Islet of Langerhans (tissue), 1 donor: Measurements from ENCODE around the gene SIX6.
"Not testable (repeated sequence)": the region's sequence is repeated elsewhere in the genome, so short reads cannot be mapped to it uniquely, and the experiment has no call there.

Experiments used
- FAIRE-seq: peaks from one replicate; lab custom pipeline; 2011; peaks lifted over from hg19 to GRCh38; lab: Jason Lieb, UNC

SIX6 gene

DNA sequence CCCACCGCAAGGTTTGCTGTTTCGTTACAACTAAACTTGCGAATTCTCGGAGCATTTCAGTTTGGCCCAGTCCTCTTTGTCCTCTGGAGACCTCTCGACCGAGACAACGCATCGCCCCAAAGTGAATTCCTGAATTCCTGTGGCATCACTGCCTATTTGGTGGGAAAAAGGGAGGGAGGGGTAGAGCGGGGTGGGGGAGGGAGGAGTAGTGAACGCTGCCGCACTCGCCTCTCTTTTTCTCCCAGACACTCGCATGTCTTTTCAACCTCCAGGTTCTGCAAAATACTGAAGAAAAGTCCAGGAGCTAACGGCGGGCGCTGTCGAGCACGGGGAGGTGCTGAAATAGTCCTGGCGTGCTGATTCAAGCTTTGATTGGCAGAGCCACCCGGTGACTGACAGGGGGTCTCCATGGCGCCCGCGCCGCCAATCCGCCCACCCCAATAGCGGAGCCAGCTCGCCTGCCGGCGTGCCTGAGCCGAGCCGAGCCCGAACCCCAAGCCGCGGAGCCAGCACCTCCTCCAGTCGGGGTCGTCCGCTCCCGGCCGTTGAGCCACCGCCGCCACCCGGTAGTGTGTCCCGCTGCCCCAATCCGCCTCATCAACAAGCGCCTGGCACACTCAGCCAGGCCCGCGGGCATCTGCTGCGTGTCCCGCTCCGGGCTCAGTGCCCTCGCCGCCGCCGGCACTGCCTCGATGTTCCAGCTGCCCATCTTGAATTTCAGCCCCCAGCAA is at the start of gene SIX6:
TSS of gene SIX6 (plus strand) at position 440 of the 731 bp plus-strand sequence. CDS start at position 693, 253 bp downstream.
- no peak for FAIRE-seq

DNA sequence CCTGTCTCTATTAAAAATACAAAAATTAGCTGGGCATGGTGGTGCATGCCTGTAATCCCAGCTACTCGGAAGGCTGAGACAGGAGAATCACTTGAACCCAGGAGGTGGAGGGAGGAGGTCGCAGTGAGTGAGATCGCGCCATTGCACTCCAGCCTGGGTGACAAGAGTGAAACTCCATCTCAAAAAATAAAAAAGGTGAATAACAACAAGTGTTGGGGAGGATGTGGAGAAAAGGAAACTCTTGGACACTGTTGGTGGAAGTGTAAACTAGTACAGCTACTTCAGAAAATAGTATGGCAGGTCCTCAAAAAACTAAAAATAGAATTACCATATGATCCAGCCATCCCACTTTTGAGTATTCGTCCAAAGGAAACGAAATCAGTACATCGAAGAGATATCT is 28.7 kb upstream of the SIX6 start:
- FAIRE-seq = not testable (repeated sequence)

DNA sequence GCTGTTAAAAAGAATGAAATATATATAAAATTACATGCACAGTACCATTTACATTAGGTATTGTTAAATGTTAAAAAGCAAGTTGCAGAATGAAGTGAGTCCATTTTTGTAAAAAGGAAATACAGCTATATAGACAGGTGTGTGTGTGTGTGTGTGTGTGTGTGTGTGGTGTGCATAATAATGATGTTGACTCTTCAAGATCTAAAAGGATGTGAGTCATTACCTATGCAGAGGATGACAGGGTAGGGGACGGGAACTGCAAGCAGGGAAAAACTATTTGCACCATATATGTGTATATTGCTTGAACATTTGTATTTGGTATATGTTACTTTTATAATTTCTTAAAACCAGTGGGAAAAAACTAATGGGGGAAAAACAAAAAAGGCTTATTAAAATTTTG is 26.2 kb upstream of the SIX6 start:
- no peak for FAIRE-seq

DNA sequence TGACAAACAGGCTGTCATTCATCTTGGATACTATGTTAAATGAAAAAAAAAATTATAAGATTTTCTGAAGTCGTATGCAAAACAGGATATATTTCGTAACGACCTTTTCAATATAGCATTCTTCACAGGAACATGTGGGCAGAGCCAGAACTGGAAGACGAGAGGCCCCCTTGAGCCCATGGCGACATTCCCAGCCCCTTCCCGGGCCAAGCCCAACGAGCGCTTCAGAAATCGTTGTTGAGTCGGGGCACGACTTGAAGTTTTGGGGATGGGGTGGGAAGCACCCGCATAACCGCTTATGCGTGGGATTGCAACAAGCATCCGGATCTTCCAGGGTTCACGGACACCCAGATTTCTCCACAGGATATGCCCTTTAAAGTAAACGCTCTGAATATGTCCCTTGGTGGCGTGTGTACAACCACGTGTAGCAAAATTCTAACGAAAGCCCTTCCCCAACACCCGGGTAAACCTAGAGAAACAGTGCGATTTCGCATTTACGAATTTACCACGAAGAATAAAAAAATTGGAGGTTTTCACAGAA is 23.8 kb upstream of the SIX6 start:
- FAIRE-seq = no peak

DNA sequence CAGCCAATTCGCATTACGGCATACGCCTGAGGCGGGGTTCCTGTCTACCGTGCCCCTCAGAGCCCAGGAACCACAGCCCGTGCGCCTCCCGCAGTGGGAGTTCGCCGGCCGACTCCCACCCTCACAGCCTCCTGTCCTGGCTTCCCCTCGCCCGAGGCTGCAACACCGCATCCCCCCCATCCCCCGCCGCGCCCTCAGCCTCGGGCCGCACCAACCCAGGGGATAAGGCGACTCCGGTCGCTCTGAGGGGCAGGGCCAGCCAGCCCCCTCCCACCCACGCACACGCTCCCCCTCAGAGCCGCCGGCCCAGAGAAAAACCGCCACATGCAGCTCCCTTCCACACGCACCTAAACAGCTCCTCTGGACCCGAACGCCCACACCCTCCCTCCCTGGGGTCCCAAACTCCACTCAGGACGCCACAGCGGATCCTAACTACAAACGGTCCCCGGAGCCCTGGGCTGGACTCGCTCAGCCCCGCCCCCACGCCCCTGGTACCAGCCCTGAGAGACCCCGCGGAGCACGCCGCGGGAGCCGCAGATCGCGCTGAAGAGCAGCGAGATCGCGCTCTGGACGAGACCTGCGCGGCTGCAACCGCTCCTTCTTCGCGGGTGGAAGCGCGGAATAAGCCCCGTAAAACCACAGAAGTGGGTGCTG is 23.2 kb upstream of the SIX6 start, which contains the start of gene C14orf39:
TSS of gene C14orf39 (minus strand) at position 466 of the 654 bp plus-strand sequence. CDS start 985 bp downstream, outside the sequence.
- no peak for FAIRE-seq

DNA sequence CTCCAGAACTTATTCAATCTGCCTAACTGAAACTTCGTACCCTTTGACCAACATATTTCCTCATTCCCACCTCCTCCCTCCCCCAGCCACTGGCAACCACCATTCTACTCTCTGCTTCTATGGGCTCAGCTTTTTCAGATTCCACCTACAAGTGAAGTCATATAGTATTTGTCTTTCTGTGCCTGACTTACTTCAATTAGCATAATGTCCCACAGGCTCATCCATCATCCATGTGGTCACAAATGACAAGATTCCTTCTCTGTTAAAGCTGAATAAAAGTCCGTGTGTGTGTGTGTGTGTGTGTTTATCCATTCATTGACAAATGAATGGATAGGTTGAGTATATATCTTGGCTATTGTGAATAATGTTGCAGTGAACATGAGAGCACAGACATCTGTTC is 21.7 kb upstream of the SIX6 start:
- FAIRE-seq = no peak

DNA sequence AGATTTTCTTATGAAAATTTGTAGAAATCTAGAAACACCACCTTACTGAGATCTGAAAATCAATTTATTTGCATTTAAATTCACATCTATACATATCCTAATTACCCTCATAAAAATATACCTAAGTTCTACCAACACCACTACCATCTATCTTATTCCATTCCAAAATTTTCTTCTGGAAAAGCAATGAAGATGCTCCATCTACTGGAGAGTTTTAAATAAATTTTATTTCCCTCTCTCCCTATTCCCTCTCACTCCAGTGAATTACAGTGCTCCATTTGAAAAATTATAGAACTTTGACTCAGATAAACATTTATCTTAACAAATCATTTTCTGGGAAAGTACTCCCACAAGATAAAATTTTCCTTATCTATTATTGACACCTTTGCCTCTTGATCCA is 20.8 kb upstream of the SIX6 start:
- no peak for FAIRE-seq

DNA sequence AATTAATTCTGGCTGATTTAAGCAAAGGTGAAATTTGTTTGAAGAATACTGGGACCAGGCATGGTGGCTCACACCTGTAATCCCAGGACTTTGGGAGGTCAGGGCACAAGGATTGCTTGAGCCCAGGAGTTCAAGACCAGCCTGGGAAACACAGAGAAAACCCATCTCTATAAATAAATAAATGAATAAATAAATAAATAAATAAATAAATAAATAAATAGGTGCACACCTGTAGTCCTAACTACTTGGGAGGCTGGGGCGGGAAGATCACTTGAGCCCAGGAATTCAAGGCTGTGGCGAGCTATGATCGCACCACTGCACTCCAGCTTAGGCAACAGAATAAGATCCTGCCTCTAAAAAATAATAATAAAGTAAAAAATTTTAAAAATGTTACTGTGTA is 18.7 kb upstream of the SIX6 start:
- FAIRE-seq = no peak

DNA sequence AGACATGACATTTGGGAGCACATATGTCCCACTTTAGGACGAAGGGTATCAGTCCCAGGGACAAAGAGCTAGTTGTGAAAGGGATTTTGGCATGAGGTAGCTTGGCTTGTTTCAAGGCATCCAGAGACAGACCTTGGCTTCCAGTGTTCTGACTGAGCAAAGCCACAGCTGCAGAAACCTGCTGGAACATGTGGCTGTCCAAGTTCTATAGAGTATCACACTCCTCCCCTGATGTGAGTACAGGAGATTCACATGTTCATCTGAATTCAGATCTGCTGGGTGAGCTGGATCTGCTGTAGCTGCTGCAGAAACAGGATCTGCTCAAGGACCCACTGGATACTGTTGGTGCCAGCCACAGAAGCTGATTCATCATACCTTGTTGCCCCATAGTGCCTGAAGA is 13.0 kb upstream of the SIX6 start:
- FAIRE-seq = no peak

DNA sequence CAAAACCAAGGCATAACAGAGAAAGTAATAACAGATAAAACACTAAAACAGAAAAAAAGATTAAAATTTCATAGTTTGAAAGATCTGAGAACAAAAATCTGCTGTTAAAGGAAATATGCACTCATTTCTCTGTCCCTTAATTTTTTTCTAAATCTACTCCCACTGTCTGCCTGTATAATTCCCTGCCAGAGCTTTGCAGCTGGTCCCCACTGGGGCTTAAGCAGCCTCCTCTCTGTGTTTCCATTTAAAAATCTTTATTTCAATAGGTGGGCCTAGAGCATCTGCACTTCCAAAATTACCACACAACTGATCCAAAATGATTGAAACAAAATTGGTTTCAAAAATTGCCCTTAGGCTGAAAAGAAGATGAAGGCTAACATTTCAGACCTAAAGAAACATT is 6.4 kb upstream of the SIX6 start:
- no peak for FAIRE-seq

DNA sequence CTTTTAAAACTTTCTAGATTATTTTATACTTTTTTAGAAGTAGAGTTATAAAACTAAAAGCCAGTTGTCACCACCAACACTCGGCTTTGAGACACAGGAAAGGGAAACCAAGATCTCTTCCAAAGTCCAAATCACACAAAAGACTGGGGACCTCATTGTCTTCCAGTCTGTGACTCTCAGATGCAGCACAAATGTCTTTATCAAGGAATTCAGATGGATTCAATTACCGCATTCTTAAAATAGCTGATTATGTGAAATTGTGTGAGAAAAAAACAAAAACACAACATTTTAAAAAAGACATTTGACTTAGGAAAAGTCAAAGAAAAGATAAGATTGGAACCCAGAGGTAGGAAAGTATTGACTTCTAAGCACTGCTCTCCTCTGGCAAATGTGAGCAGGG is 3.5 kb upstream of the SIX6 start:
- no peak for FAIRE-seq

DNA sequence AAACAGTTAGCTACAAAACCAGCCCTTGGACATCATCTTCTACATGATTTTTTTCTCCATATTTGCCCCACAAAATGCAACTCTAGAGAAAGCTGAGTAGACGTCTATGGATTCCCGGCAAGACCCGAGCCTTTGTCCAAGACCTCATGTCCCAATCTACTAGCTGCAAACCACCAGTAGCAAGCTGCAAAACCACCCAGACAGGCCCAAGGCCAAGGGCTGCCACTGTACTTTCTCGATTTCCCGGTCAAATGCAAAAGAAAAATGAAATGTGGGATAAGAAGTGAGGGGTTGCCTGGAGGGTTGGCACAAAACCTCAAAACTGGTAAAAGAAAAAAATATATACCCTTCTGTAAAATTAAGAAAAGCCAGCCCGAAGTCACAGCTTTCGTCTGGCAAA is 2.9 kb upstream of the SIX6 start:
- no peak for FAIRE-seq

DNA sequence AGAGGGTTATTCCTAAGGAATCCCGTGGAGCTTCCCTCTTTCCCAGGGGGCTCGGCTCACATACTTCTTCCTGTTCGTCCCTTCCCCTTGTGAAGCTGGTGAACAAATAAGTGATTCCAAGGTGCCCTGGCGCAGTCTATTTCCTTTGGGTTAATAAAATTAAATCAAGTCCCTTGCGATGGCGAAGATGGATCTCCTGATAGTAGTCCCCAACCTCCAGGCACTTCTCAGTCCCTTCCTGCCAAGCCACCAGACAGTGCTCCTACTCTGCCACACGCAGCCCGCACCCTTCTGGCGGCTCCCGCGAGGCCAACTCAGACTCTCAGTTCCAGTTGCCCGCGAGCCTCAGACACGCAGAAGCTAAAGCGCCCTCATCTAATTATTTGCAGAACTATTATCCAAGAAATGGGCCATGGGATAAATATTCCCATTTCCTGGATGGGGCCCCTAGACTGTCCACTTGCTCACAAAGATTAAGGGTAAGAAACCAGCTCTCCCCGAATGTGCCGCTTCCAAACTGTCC is 2.4 kb upstream of the SIX6 start:
- FAIRE-seq = no peak

DNA sequence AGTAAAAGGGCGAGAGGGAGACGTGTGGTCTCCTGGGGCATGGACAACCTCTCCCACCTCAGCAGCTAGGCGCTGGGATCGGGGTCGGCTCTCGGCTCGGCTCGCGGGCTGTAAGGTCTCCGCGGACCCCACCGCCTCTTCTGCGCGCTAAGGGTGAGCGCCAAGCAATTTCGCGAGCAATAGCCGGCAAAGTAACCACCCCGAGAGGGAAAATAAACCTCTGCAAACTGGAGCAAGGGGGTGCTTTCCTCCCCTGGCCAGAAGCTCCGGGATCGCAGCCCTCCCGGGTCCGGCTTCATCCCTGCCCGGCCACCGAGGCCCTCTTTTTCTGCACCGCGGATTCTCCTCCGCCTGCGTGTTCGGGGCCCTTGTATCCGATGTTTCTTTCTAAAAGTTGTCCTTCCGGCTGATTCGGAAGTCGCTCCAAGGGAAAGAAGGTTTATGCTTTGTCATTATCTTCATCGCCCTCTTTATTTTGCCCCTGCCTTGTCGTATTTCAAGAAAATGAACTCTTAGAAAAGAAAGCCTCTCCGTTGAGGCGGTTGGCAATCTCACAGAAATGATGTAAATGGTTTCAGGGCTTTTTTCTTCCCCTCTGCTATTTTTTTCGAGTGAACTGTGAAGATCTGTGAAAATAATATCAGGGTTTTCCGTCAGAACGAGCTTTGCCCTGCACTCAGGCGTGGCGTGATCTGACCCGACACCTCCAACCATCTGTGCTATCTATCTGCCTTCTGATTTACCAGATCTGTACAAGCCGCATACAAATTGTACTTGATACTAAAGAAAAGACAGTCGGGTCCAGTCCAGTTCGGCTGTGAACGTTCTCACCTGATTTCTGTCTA is 1.7 kb upstream of the SIX6 start:
- no peak for FAIRE-seq

DNA sequence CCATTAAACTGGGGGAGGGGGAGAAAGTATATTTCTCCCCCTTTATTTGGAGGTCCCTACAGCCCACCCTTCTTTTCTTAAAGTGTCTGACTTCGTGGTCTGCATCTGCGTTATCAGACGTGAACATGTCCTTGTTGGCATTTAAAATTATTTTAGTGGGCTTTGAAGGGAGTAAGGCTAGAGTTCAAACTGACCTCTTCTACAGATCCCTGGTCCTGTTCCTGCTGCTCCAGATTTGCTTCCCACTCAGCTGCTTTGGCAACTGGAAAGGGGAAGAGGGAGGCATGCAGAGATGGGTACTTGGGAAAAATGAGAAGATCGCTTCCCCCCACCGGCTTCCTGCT is 611 bp upstream of the SIX6 start:
- no peak for FAIRE-seq

DNA sequence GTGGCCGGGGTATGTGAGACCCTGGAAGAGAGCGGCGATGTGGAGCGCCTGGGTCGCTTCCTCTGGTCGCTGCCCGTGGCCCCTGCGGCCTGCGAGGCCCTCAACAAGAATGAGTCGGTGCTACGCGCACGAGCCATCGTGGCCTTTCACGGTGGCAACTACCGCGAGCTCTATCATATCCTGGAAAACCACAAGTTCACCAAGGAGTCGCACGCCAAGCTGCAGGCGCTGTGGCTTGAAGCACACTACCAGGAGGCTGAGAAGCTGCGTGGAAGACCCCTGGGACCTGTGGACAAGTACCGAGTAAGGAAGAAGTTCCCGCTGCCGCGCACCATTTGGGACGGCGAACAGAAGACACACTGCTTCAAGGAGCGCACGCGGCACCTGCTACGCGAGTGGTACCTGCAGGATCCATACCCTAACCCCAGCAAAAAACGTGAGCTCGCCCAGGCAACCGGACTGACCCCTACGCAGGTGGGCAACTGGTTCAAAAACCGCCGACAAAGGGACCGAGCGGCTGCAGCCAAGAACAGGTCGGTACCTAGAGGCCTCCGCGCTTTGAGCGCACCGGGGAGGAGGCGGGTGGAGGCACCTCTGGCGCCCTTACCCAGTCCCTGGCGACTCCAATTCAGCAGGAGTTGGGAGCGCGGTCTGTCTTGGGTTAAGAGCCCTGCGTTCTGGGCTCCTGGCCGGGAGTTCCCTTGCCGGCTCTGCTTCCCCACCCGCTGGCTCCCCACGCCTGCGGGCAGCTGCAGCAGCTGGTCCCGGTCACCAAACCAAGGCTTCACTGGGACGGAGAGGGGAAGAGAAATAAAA is 700 bp downstream of the SIX6 start:
- no peak for FAIRE-seq

DNA sequence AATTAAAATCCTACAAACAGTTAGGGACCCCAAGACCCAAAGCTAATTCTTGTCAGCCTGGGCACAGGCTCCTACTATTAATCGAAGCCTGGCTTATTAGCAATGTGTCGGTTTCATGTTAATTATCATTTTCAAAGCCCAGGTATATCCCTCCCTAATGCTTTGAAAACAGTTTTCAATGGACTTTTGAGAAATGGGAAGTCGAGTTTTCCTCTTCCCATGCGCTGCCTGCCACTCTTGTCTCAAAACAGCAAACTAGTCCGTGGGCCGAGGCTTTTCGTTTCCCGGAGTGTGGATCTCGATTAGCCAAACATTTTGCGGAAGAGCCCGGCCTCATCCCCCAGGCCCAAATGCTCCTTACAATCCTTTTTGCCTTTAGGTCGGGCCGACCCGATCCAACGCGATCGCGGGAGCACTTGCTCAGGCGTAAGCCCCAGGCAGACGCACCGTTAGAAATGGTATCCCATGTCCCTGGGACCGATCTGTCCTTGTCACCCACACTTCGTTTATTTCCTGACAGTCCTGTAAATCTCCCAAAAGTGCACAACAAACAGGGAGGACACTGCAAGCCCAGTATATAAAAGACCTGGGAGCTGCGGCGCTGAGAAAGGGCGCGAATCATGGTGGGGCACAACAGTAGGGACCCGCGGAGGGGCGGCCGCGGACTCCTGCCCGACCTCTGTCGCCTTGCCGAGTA is 1.5 kb downstream of the SIX6 start:
- no peak for FAIRE-seq

DNA sequence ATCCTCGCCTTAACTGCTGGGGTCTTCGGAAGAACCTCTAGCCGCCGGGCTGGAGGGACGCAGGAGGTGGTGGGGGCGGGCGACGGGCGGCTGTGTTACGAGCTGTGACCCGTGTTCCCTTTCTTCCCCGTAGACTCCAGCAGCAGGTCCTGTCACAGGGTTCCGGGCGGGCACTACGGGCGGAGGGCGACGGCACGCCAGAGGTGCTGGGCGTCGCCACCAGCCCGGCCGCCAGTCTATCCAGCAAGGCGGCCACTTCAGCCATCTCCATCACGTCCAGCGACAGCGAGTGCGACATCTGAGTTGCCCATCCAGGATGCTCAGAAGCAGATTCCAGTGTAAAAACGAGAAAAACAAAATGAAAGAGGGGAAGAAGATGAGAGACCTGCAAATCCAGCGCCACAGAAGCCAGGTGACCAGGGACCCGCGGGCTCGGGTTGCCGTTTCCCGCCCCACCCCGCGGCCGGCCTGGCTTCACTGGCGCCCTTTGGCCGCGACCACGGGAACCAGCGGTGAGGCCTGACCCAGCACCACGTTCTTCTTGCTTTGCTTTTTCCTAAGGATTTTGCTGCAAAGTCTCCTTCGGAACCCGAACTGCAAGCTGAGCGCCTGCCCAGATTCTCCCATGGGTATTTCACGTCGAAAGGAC is 2.1 kb downstream of the SIX6 start:
- FAIRE-seq = no peak

DNA sequence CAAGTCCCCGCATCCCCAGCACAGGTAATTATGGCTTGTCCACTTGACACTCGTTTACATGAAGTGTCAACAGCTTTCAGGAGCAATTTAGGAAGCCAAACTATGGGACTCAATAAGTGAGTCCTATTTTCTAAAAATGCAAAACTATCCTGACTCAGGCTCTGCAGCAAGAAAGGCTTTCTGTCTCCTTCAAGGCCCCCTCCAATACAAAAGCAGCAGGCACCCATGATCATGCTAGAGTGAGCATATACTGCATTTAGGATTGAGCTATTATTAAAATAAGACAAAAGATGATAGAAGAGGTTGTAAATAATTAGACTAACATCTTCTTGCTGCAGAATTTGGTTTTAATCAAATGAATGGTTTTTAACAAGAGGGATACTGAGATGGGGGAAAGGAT is 3.2 kb downstream of the SIX6 start:
- FAIRE-seq = no peak

DNA sequence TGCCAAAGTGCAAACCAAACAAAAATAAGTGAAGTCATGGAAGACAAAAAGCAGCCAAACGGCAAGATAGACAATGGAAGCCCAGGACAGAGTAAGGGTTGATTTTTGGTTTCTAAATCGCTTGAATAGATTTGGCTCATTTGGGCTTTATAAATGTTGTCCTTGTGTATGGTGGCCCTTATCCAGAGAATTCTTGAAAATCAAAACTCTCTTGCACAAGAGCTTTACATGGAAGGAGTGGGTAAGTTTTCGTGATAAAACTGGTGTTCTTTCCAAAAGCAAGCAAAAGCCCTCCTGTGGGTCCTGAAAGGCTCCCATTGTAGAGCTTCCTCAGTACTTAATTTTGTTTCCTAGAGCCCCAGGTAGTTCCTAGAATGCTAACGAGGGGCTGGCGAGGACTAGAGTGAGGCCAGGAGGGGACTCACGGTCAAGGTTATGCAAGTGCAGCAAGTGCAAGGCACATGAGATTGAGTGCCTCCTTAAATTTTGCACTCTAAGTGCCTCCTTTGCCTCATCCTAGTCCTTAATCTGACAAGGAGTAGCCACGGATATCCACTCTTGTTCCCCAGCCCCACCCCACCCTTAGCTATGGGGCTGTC is 4.1 kb downstream of the SIX6 start:
- FAIRE-seq = no peak
